Left renal cortex interstitium (tissue), 4 donors: ENCODE data around the gene SYCP3. TPM values are rescaled to one million over a fixed set of nuclear protein-coding genes. Genes with fewer than 3 reads are reported as not detected.

Experiments used
- DNase-seq, 4 donors: peaks; one replicate each; pipeline ENCODE4 v3.0.0-alpha.2; 2013; ENCODE audit warnings: low read depth in 4 of 4, low spot score in 2 of 4, missing footprints in 1 of 4
- polyA plus RNA-seq, 4 donors: library from polyadenylated mRNA; unstranded; fragments of 120-200 nt; gene quantifications; one replicate each; pipeline ENCODE4 v1.2.1, GENCODE V29; 2013; ENCODE audit not compliant: insufficient read length in 4 of 4

The SYCP3 gene
- 1 to 10 TPM in 2 of 4 donors, under 1 TPM in 2; 0.07 to 2.2 (median 1.2) TPM for polyA plus RNA-seq

GRCh38 chr12:101738920-101739665, at the start of gene SYCP3:
Gene SYCP3 (minus strand): TSS chr12:101739462. CDS start chr12:101737935, 1,527 bp downstream.
- DNase-seq: no peak

- no peak for DNase-seq
These were observed 46.4 kb upstream of the SYCP3 start for GRCh38 chr12:101785671-101786070.

GRCh38 chr12:101784376-101784775, 45.1 kb upstream of the SYCP3 start:
- no peak for DNase-seq

GRCh38 chr12:101783838-101784237, 44.6 kb upstream of the SYCP3 start:
- no peak for DNase-seq

- DNase-seq: no peak
These were observed 43.9 kb upstream of the SYCP3 start for GRCh38 chr12:101783150-101783549.

GRCh38 chr12:101782273-101782731, 43.0 kb upstream of the SYCP3 start:
- DNase-seq: no peak

- no peak for DNase-seq
These were observed 42.6 kb upstream of the SYCP3 start for GRCh38 chr12:101781834-101782233.

- no peak for DNase-seq
These were observed 41.3 kb upstream of the SYCP3 start for GRCh38 chr12:101780599-101780998.

GRCh38 chr12:101779626-101780025, 40.4 kb upstream of the SYCP3 start:
- DNase-seq: no peak

- no peak for DNase-seq
These were observed 39.9 kb upstream of the SYCP3 start for GRCh38 chr12:101779200-101779599.

GRCh38 chr12:101777978-101778377, 38.7 kb upstream of the SYCP3 start:
- no peak for DNase-seq

- no peak for DNase-seq
These were observed 38.2 kb upstream of the SYCP3 start for GRCh38 chr12:101777485-101777884.

GRCh38 chr12:101775816-101776215, 36.6 kb upstream of the SYCP3 start:
- no peak for DNase-seq

- DNase-seq: peak in 3 of 4 donors; percentile 19 to 31 (median 28)
These were observed 34.4 kb upstream of the SYCP3 start for GRCh38 chr12:101773650-101774162.

- DNase-seq: no peak
These were observed 32.9 kb upstream of the SYCP3 start for GRCh38 chr12:101772012-101772775.

GRCh38 chr12:101769865-101770264, 30.6 kb upstream of the SYCP3 start:
- no peak for DNase-seq

- no peak for DNase-seq
These were observed 29.5 kb upstream of the SYCP3 start for GRCh38 chr12:101768781-101769180.

GRCh38 chr12:101767537-101767936, 28.3 kb upstream of the SYCP3 start:
- DNase-seq: no peak

GRCh38 chr12:101764051-101764792, 25.0 kb upstream of the SYCP3 start:
- no peak for DNase-seq

GRCh38 chr12:101763246-101763931, 24.1 kb upstream of the SYCP3 start:
- DNase-seq: no peak
